ENCODE data around the gene ZNF512B. TPM values are rescaled to one million over a fixed set of nuclear protein-coding genes. Genes with fewer than 3 reads are reported as not detected.

The ZNF512B gene
- total and polyA plus RNA-seq, 2 donors (not counting 1 experiment from before 2014, with no cell fraction given): 8.8 to 10.5 TPM

DNA sequence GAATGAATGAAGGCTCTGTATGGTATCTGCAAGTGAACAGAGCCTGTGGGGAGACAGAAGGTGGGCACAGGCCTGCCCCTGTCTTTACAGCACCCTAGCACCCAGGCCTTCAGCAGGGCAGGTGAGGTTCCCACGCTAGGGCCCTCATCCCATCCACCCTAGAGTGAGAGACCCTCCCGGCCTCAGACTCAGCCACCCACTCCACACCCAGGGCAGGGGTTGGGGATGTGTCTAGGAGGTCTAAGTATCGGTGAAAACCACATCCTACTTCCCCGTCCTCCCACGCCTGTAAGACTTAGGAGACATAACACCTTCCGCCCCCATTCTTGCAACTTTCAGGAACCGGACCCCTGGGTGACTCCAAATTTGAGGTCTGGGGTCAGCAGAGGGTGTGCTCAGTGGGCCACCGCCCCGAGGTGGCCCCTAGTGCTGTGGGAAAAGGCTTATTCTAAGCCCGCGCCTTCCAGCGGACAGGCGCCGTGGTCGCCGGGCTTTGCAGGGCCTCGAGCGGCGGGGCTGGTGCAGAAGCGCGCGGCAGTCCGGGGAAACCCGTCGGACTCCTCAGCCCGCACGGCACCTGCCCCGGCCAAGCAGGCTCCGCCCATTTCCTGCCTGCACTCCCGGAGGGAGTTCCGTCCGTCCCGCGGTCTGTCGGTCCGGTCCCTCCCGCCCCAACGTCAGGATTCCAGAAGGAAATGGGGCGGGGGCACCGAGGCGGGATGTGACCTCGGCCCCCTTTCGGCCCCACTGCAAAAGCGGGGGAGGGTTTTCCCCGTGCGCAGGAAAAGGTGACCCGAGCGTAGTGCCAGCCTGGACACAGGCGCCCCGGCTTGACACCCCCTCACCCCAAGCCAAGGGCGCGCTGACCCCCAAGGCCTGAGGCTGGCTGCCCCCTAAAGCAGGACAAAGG, 8.8 kb upstream of the ZNF512B start:
- Mint-ChIP-seq H3K4me3 (peak overlapping the region; percentile 83), H3K4me1 (peaks cover 52% of the 10 kb centered on the region), H3K27ac (peak overlapping the region; percentile 89), H3K9me3 (ENCODE audit: insufficient read depth) (no peaks in the 10 kb centered on the region), H3K27me3 (no peaks in the 10 kb centered on the region)
- TF ChIP-seq EZH2 (IDR thresholded peaks at IDR 0.05; ENCODE audit: borderline replicate concordance, insufficient read depth, low read depth, low read length, poor library complexity, severe bottlenecking): no peak
- intact Hi-C loops (cut with micrococcal nuclease): no loop called here
- Histone ChIP-seq H3K4me2 (replicated peaks; ENCODE audit: low read depth, low read length, poor library complexity, severe bottlenecking) (peak overlapping the region; percentile 93), H2AFZ (ENCODE audit: insufficient read depth, low read depth, low read length, poor library complexity, severe bottlenecking) (peak overlapping the region; percentile 80), H3K4me1 (ENCODE audit: control insufficient read depth in 2 of 2, insufficient read depth in 2 of 2, low read length in 2 of 2) (peaks cover 33 to 52% of the 10 kb centered on the region in 2 donors), H3K27me3 (replicated peaks in 1 of 4; ENCODE audit: control extremely low read depth in 1 of 4, control insufficient read depth in 3 of 4, insufficient read depth in 4 of 4, low read length in 3 of 4) (no peaks in the 10 kb centered on the region), H3K9ac (ENCODE audit: low read length) (peak overlapping the region; percentile 76), H3K36me3 (replicated peaks in 1 of 2; ENCODE audit: control extremely low read depth in 1 of 2, control insufficient read depth in 1 of 2, extremely low read depth in 1 of 2, insufficient read depth in 2 of 2, low read length in 1 of 2) (peaks cover 0 to 12% of the 10 kb centered on the region in 2 experiments), H3K4me3 (ENCODE audit: control extremely low read depth in 1 of 5, extremely low read depth in 1 of 5, insufficient read depth in 1 of 5, low read depth in 2 of 5, low read length in 4 of 5) (peak overlapping the region; percentile 13 to 85 (median 74)), H3K79me2 (ENCODE audit: control insufficient read depth, insufficient read depth, low read length) (peaks cover 21% of the 10 kb centered on the region), H4K20me1 (ENCODE audit: control insufficient read depth, insufficient read depth, low read length, poor library complexity, severe bottlenecking) (peaks cover 29% of the 10 kb centered on the region), H3K9me3 (ENCODE audit: control extremely low read depth in 1 of 3, control insufficient read depth in 2 of 3, insufficient read depth in 1 of 3, low read length in 2 of 3) (no peaks in the 10 kb centered on the region), H3K27ac (ENCODE audit: low read length in 2 of 2) (peak overlapping the region; percentile 51 to 81)
- WGBS (ENCODE audit: insufficient coverage): under 1% methylated on average over 48 of the region's 52 CpGs
- ChIA-PET POLR2A (interaction anchor here (1.0 to 2.3 kb wide), 5 partner anchors 23 to 482 kb away, joined by 3 to 12 read pairs (median 7); partner anchors contain the start of genes DNAJC5, PPDPF, TPD52L2 and UCKL1), CTCF (interaction anchor here (0.6 to 2.3 kb wide), 6 partner anchors 22 to 441 kb away, joined by 3 to 25 read pairs (median 6); partner anchors contain the start of genes LKAAEAR1, PTK6, TPD52L2 and UCKL1)
- ATAC-seq (ENCODE audit: low read depth) (peak; percentile 42), DNase-seq (peak; percentile 78)

DNA sequence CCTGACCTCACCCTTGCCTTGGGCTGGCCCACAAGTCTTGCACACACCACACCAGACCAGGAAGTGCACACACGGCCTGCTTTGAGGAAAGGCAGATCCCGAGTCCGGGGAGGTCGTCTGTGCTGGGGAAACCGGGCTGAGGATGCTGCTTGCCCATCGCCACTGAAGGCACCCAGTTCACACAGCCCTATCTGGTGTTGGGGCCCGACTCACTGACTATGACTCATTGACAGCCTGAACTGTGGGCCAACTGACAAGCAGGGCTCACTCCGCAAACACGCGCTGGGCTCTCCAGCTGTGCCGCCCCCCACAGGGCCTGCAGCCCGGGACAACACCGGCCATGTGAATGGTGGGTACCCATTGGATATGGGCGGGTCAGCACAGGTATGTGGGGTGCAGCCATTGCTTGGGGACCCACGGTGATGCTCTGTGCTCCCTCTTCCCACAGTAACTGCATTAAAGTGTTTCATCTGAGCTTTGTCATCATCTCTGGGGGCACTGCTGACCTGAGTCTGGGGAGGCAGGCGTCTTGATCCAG, 8.1 kb upstream of the ZNF512B start:
- Histone ChIP-seq H3K9ac (ENCODE audit: low read length) (peak overlapping the region; percentile 76), H3K79me2 (ENCODE audit: control insufficient read depth, insufficient read depth, low read length) (peaks cover 13% of the 10 kb centered on the region), H3K4me1 (ENCODE audit: control insufficient read depth in 2 of 2, insufficient read depth in 2 of 2, low read length in 2 of 2) (peaks cover 33 to 51% of the 10 kb centered on the region in 2 donors), H3K9me3 (ENCODE audit: control extremely low read depth in 1 of 3, control insufficient read depth in 2 of 3, insufficient read depth in 1 of 3, low read length in 2 of 3) (no peaks in the 10 kb centered on the region), H3K27ac (ENCODE audit: low read length in 2 of 2) (peak overlapping the region in 1 of 2 donors; percentile 81), H3K36me3 (replicated peaks in 1 of 2; ENCODE audit: control extremely low read depth in 1 of 2, control insufficient read depth in 1 of 2, extremely low read depth in 1 of 2, insufficient read depth in 2 of 2, low read length in 1 of 2) (peaks cover 0 to 6% of the 10 kb centered on the region in 2 experiments), H3K27me3 (replicated peaks in 1 of 4; ENCODE audit: control extremely low read depth in 1 of 4, control insufficient read depth in 3 of 4, insufficient read depth in 4 of 4, low read length in 3 of 4) (no peaks in the 10 kb centered on the region), H2AFZ (ENCODE audit: insufficient read depth, low read depth, low read length, poor library complexity, severe bottlenecking) (peak overlapping the region; percentile 80), H3K4me2 (replicated peaks; ENCODE audit: low read depth, low read length, poor library complexity, severe bottlenecking) (peak overlapping the region; percentile 93), H4K20me1 (ENCODE audit: control insufficient read depth, insufficient read depth, low read length, poor library complexity, severe bottlenecking) (peaks cover 23% of the 10 kb centered on the region), H3K4me3 (ENCODE audit: control extremely low read depth in 1 of 5, extremely low read depth in 1 of 5, insufficient read depth in 1 of 5, low read depth in 2 of 5, low read length in 4 of 5) (no peak overlapping the region)
- CTCF ChIA-PET: no interaction called here
- intact Hi-C loops (cut with micrococcal nuclease): no loop called here
- DNase-seq (no peak), ATAC-seq (ENCODE audit: low read depth) (no peak)
- POLR2A ChIA-PET: no interaction called here
- Mint-ChIP-seq H3K4me1 (peaks cover 45% of the 10 kb centered on the region), H3K27ac (peak overlapping the region; percentile 89), H3K27me3 (no peaks in the 10 kb centered on the region), H3K4me3 (peak overlapping the region; percentile 83), H3K9me3 (ENCODE audit: insufficient read depth) (no peaks in the 10 kb centered on the region)
- TF ChIP-seq, protein P1, sequence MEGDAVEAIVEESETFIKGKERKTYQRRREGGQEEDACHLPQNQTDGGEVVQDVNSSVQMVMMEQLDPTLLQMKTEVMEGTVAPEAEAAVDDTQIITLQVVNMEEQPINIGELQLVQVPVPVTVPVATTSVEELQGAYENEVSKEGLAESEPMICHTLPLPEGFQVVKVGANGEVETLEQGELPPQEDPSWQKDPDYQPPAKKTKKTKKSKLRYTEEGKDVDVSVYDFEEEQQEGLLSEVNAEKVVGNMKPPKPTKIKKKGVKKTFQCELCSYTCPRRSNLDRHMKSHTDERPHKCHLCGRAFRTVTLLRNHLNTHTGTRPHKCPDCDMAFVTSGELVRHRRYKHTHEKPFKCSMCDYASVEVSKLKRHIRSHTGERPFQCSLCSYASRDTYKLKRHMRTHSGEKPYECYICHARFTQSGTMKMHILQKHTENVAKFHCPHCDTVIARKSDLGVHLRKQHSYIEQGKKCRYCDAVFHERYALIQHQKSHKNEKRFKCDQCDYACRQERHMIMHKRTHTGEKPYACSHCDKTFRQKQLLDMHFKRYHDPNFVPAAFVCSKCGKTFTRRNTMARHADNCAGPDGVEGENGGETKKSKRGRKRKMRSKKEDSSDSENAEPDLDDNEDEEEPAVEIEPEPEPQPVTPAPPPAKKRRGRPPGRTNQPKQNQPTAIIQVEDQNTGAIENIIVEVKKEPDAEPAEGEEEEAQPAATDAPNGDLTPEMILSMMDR (IDR thresholded peaks at IDR 0.05): no peak
- no peak for TF ChIP-seq EZH2 (IDR thresholded peaks at IDR 0.05; ENCODE audit: borderline replicate concordance, insufficient read depth, low read depth, low read length, poor library complexity, severe bottlenecking)
- 84% methylated on average over 16 of the region's 16 CpGs for WGBS (ENCODE audit: insufficient coverage)

Measured in B cell (primary cell).